Gastrocnemius medialis (tissue), 4 donors: ENCODE data around the gene C1orf185. TPM values are rescaled to one million over a fixed set of nuclear protein-coding genes. Genes with fewer than 3 reads are reported as not detected.

Source experiments
- ATAC-seq, 2 donors: fragments of 150-250 bp; one replicate each; pipeline ENCODE4 v1.9.1; 2016
- DNase-seq, 2 donors: peaks; one replicate each; pipeline ENCODE4 v3.0.0-alpha.2; 2019
- H3K27ac ChIP-seq, 4 donors: fragments of 200-600 bp; sonication (generic); 1 replicate in 1 of 4; 2 replicates in 3 of 4; pipeline ENCODE4 v1.5.1; 2016 to 2018; ENCODE audit warnings: mild to moderate bottlenecking in 2 of 4, moderate library complexity in 1 of 4
- H3K27me3 ChIP-seq, 3 donors: fragments of 200-600 bp; sonication (generic) in 2 of 3; 1 replicate in 1 of 3; 2 replicates in 2 of 3; pipeline versions ENCODE4 v1.5.1 to v1.6.0; 2016 to 2019; ENCODE audit warnings: mild to moderate bottlenecking in 1 of 3, moderate library complexity in 1 of 3
- H3K36me3 ChIP-seq, 2 donors: fragments of 200-600 bp; sonication (generic) in 1 of 2; one replicate each; pipeline ENCODE4 v1.5.1; 2017 to 2018
- H3K4me1 ChIP-seq, 2 donors: fragments of 200-600 bp; sonication (generic) in 1 of 2; one replicate each; pipeline ENCODE4 v1.5.1; 2016 to 2017; ENCODE audit warnings: mild to moderate bottlenecking in 2 of 2
- H3K4me3 ChIP-seq, 4 donors: fragments of 200-600 bp; sonication (generic) in 3 of 4; 1 replicate in 1 of 4; 2 replicates in 3 of 4; pipeline ENCODE4 v1.5.1; 2016 to 2019; ENCODE audit warnings: mild to moderate bottlenecking in 2 of 4
- H3K9me3 ChIP-seq, 3 donors: fragments of 200-600 bp; sonication (generic) in 2 of 3; 1 replicate in 1 of 3; 2 replicates in 2 of 3; pipeline ENCODE4 v1.5.1; 2016 to 2019
- CTCF ChIP-seq, 5 experiments: fragments of 450-650 bp in 3 of 5; fragments of 200-600 bp in 2 of 5; sonication (generic) in 2 of 5; IDR thresholded peaks in 4 of 5; conservative IDR thresholded peaks in 1 of 5; 1 replicate in 4 of 5; 2 replicates in 1 of 5; pipeline ENCODE4 v1.5.1; 2016 to 2019; ENCODE audit warnings: antibody characterized with exemption in 5 of 5, mild to moderate bottlenecking in 3 of 5, moderate library complexity in 3 of 5
- POLR2A ChIP-seq, 2 donors: fragments of 450-650 bp; IDR thresholded peaks; one replicate each; pipeline ENCODE4 v1.6.1; 2017; ENCODE audit warnings: antibody characterized with exemption in 2 of 2, mild to moderate bottlenecking in 2 of 2, moderate library complexity in 2 of 2
- in situ Hi-C, 4 donors: fragments of 200-750 bp; cut with MboI; loops; one replicate each; pipeline versions ENCODE4 v1.15.0 to v1.8.0; 2017; ENCODE audit warnings: low sequenced_read_pairs in 4 of 4
- intact Hi-C: fragments of 100-400 bp; cut with DNase I; formaldehyde crosslinking; loops from one replicate; pipeline ENCODE4 v1.15.1; 2023; ENCODE audit warnings: low total_unique reads
- total RNA-seq, 4 donors: library from RNA; depleted of rRNA; stranded (reverse); fragments of >200 nt; gene quantifications; one replicate each; pipeline versions ENCODE4 v1.1.0 to v1.2.3, GENCODE V29; 2016

C1orf185 gene
- total RNA-seq = not detected

- H3K27ac ChIP-seq = no peak within 1 kb of the TSS
- no peaks in the 10 kb centered on the region for H3K4me1 ChIP-seq
- no peak within 1 kb of the TSS for H3K4me3 ChIP-seq
- H3K9me3 ChIP-seq = no peaks in the 10 kb centered on the region
- DNase-seq (no peak), ATAC-seq (no peak)
- TF ChIP-seq POLR2A (IDR thresholded peaks at IDR 0.05) (no peak), CTCF (IDR thresholded peaks at IDR 0.05 in 4 of 5, conservative IDR thresholded peaks at IDR 0.05 in 1 of 5) (no peak)
- H3K27me3 ChIP-seq = no peaks in the 10 kb centered on the region
- in situ Hi-C loops (no loop called here), intact Hi-C loops (no loop called here)
- no peaks in the 10 kb centered on the region for H3K36me3 ChIP-seq
These were observed at the start of gene C1orf185 for GRCh38 chr1:51101976-51102375. Gene C1orf185, plus strand, starts transcription at chr1:51102228. Its CDS starts 6 bp downstream, at chr1:51102234.

GRCh38 chr1:51058858-51059257, 43.2 kb upstream of the C1orf185 start:
- H3K27me3 ChIP-seq = no peaks in the 10 kb centered on the region
- H3K4me1 ChIP-seq = no peaks in the 10 kb centered on the region
- ATAC-seq (no peak), DNase-seq (no peak)
- no peaks in the 10 kb centered on the region for H3K36me3 ChIP-seq
- intact Hi-C loops = no loop called here
- in situ Hi-C loops = no loop called here
- peaks cover 0 to 4% (median 0%) of the 10 kb centered on the region in 3 donors for H3K9me3 ChIP-seq
- no peak overlapping the region for H3K4me3 ChIP-seq
- no peak for TF ChIP-seq POLR2A (IDR thresholded peaks at IDR 0.05)
- TF ChIP-seq CTCF (IDR thresholded peaks at IDR 0.05 in 4 of 5, conservative IDR thresholded peaks at IDR 0.05 in 1 of 5) = no peak
- H3K27ac ChIP-seq = no peak overlapping the region

- no peak for ATAC-seq
- TF ChIP-seq CTCF (IDR thresholded peaks at IDR 0.05 in 4 of 5, conservative IDR thresholded peaks at IDR 0.05 in 1 of 5) = no peak
These were observed 40.7 kb upstream of the C1orf185 start for GRCh38 chr1:51061231-51061918.

GRCh38 chr1:51063121-51063520, 38.9 kb upstream of the C1orf185 start:
- in situ Hi-C loops (no loop called here), intact Hi-C loops (no loop called here)
- ATAC-seq (no peak), DNase-seq (no peak)
- TF ChIP-seq CTCF (IDR thresholded peaks at IDR 0.05 in 4 of 5, conservative IDR thresholded peaks at IDR 0.05 in 1 of 5) = no peak
- no peak for TF ChIP-seq POLR2A (IDR thresholded peaks at IDR 0.05)
- H3K27me3 ChIP-seq = no peaks in the 10 kb centered on the region
- H3K4me1 ChIP-seq = no peaks in the 10 kb centered on the region
- H3K9me3 ChIP-seq = no peaks in the 10 kb centered on the region
- H3K36me3 ChIP-seq = no peaks in the 10 kb centered on the region
- H3K27ac ChIP-seq = no peak overlapping the region
- no peak overlapping the region for H3K4me3 ChIP-seq

More at GRCh38 chr1:51061231-51061918, 40.7 kb upstream of the C1orf185 start:
- no peaks in the 10 kb centered on the region for H3K4me1 ChIP-seq
- peaks cover 0 to 4% (median 0%) of the 10 kb centered on the region in 3 donors for H3K9me3 ChIP-seq
- no peak for DNase-seq
- in situ Hi-C loops = no loop called here
- H3K4me3 ChIP-seq = no peak overlapping the region
- intact Hi-C loops = no loop called here
- no peaks in the 10 kb centered on the region for H3K36me3 ChIP-seq
- H3K27me3 ChIP-seq = no peaks in the 10 kb centered on the region
- no peak overlapping the region for H3K27ac ChIP-seq

GRCh38 chr1:51070011-51070410, 32.0 kb upstream of the C1orf185 start:
- Histone ChIP-seq H3K36me3 (no peaks in the 10 kb centered on the region), H3K4me3 (no peak overlapping the region), H3K27ac (no peak overlapping the region), H3K4me1 (no peaks in the 10 kb centered on the region), H3K9me3 (no peaks in the 10 kb centered on the region), H3K27me3 (no peaks in the 10 kb centered on the region)
- ATAC-seq = no peak
- in situ Hi-C loops = no loop called here
- TF ChIP-seq POLR2A (IDR thresholded peaks at IDR 0.05) (no peak), CTCF (IDR thresholded peaks at IDR 0.05 in 4 of 5, conservative IDR thresholded peaks at IDR 0.05 in 1 of 5) (no peak)
- intact Hi-C loops = no loop called here
- no peak for DNase-seq
